CD4-positive, alpha-beta T cell treated with Interleukin-17A for 1 hour (primary cell): Measurements from ENCODE around the gene SIRPD.

Source experiments
- DNase-seq: peaks from one replicate; pipeline ENCODE4 v3.0.0-alpha.2; 2020

Gene SIRPD

GRCh38 chr20:1491860-1492642, 65.5 kb downstream of the SIRPD start:
- no peak for DNase-seq

DNA sequence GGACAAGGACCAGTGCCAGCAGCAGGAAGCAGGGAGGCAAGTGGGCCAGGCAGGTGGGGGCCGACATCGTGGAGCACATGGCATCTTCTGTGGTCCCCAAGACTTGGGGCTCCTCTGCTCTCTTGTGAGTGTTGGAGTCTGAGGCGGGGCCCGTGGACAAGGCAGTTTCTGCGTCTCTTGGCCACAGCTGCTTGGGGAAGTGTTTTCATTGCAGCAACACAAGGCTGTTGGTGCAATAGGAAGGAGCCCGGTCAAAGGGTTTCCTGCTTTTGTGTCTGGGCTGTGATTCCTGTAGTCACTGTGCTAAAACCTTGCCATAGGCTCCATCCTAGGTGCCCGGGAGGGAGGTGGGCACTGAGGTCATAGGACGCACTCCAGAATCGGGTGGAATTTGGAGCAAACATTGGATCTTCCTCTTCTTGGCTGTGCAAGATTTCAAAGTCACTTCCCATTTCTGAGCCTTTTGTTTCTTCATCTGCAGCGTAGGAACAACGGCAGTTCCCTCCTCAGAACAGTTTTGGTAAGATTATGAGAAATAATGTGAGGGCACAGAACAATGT, 66.1 kb downstream of the SIRPD start, which contains the start of gene SIRPB2:
SIRPB2 (minus strand) TSS at position 140 of the 560 bp plus-strand sequence; CDS start at position 79, 61 bp downstream.
- DNase-seq: no peak

DNA sequence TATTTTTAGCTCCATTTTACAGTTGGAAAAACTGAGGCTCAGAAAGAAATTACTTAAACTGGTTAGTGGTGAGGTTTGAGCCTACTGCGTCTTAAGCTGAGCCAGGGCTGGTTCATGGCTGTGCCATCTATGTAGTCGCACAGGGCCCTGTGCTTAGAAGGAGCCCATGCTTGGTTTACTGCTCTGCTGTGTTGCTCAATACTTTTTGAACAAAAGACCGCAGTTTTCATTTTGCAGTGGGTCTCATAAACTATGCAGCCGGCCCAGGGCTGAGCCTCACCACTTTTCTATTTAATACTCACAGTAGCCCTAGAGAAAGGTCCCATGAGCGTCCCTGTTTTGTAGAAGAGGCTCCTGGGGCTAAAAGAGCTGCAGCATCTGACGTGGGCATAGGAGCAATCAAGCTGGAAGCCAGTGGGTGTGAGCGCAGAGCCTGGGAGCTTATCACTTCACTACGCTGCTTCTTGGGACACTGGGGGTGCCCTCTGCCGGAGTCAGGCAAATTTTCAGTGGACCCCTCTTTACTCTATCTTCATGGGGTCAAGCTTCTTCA, 66.8 kb downstream of the SIRPD start:
- no peak for DNase-seq

DNA sequence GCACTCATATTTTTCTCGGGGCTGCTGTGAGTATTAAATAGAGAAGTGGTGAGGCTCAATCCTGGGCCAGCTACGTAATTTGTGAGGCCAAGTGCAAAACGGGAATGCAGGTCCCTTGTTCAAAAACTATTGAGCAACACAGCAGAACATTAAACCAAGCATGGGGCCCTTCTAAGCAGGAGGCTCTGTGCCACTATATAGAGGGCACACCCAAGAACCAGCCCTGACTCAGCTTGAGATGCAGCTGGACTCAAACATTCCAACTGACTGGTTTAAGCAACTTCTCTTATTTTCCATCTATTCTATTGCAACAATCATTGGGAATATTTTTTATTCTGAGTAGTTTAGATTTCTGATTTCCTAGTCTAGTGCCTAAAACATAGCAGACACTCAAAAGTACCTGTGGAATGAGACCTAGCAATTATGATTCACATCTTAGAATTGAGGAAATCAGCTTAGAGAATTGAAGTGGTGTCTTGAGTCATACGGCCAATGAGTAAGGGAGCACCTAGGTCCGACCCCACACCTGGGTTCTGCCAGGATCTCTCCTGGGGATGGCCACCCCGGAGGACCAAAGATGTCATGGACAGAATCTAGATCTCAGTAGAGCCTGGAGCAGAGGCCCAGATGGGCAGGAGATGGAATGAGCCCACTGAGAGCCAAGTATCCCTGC, 67.6 kb downstream of the SIRPD start:
- DNase-seq: no peak

- no peak for DNase-seq
These were observed 68.2 kb downstream of the SIRPD start for GRCh38 chr20:1489325-1489724.

GRCh38 chr20:1486566-1486965, 70.9 kb downstream of the SIRPD start:
- no peak for DNase-seq

GRCh38 chr20:1484438-1485116, 72.9 kb downstream of the SIRPD start:
- no peak for DNase-seq
